ENCODE results near the gene LHX3.

The LHX3 gene

DNA sequence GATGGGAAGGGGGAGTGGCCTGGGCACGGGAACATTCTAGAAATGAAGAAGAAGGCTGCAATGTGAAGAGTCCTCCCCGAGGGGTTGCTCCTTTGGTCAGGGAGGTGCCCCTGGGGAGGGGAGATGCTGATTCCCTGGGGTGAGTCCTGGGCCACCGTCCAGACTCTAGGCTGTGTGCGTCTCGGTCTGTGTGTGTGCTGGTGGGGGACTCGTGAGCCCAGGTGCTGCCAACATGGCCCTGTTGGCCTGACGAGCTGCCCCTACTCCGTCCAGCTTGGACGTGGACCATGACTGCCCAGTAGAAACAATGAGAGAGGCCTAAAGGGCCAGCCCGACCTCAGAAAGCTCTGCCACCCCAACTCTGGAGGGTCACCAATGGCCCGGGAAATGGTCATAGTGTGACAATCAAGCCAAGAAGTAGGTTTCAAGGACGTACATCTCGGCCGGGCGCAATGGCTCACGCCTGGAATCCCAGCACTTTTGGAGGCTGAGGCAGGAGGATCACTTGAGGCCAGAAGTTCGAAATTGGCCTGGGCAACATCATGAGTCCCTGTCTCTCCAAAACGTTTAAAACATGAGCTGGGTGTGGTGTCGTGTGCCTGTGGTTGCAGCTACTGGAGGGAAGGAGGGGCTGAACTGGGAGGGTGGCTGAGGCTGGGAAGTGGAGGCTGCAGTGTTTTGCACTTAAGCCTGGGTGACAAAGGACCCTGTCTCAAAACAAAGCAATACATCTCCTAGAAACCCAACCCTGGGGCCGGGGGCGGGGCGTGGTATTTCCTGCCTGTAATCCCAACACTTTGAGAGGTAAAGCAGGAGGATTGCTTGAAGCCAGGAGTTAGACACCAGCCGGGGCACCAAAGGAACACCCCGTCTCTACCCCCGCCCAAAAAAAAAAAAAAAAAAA is 17.0 kb downstream of the LHX3 start:
- no peak for DNase-seq
- no peaks in the 10 kb centered on the region for H3K9me3 Mint-ChIP-seq
- peaks cover 82% of the 10 kb centered on the region for H3K27me3 Mint-ChIP-seq (ENCODE audit: low read depth, poor library complexity)
- H3K36me3 Mint-ChIP-seq (ENCODE audit: low read depth): no peaks in the 10 kb centered on the region
- TF ChIP-seq, protein P1, sequence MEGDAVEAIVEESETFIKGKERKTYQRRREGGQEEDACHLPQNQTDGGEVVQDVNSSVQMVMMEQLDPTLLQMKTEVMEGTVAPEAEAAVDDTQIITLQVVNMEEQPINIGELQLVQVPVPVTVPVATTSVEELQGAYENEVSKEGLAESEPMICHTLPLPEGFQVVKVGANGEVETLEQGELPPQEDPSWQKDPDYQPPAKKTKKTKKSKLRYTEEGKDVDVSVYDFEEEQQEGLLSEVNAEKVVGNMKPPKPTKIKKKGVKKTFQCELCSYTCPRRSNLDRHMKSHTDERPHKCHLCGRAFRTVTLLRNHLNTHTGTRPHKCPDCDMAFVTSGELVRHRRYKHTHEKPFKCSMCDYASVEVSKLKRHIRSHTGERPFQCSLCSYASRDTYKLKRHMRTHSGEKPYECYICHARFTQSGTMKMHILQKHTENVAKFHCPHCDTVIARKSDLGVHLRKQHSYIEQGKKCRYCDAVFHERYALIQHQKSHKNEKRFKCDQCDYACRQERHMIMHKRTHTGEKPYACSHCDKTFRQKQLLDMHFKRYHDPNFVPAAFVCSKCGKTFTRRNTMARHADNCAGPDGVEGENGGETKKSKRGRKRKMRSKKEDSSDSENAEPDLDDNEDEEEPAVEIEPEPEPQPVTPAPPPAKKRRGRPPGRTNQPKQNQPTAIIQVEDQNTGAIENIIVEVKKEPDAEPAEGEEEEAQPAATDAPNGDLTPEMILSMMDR (IDR thresholded peaks at IDR 0.05): no peak
- H3K4me1 Mint-ChIP-seq: peaks cover 24% of the 10 kb centered on the region
- H3K4me3 Mint-ChIP-seq: no peak overlapping the region
- H3K27ac Mint-ChIP-seq: no peak overlapping the region

DNA sequence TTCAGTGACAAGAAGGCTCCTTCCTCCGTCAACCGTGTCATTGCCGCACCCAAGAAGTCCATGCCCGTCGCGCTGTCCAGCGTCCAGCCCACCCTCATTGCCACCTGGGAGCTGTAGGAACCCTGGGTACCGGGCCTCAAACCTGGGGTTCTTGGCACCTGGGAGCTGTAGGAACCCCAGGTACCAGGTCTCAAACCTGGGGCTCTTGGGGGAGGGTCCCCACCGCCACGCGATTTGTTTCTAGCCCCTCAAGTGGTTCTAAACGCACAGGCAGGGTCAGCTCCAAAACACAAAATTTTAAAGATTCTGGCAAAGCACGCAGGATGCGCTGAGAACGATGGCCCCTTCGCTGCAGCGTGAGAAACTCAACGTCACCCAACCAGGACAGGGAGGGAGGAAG is 17.7 kb downstream of the LHX3 start:
- no peak for DNase-seq
- Mint-ChIP-seq H3K4me1 (peaks cover 24% of the 10 kb centered on the region), H3K27me3 (ENCODE audit: low read depth, poor library complexity) (peaks cover 79% of the 10 kb centered on the region), H3K27ac (no peak overlapping the region), H3K36me3 (ENCODE audit: low read depth) (no peaks in the 10 kb centered on the region), H3K9me3 (no peaks in the 10 kb centered on the region), H3K4me3 (no peak overlapping the region)
- TF ChIP-seq, protein P1 (IDR thresholded peaks at IDR 0.05): no peak

DNA sequence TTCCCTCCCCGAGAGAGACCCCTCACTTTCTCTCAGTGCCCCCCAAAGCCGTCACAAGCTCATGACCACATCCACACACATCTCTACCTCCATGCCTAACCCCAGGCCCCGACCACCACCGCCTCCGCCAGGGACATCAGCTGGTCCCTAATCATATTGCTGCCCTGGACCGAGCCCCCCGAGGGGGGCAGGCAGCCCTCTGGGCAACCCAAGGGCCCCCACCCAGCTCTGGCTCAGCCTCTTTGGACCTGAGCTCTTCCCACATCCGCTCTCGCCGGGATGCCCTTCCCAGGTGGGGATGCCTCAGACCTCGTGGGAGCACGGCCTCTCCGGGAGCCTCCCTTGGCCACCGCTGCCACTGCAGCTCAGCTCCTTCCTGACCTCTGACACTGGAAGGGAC is 18.5 kb downstream of the LHX3 start:
- Mint-ChIP-seq H3K36me3 (ENCODE audit: low read depth) (no peaks in the 10 kb centered on the region), H3K4me3 (no peak overlapping the region), H3K4me1 (peaks cover 24% of the 10 kb centered on the region), H3K9me3 (no peaks in the 10 kb centered on the region), H3K27me3 (ENCODE audit: low read depth, poor library complexity) (peaks cover 74% of the 10 kb centered on the region), H3K27ac (no peak overlapping the region)
- TF ChIP-seq, protein P1 (IDR thresholded peaks at IDR 0.05): no peak
- no peak for DNase-seq

DNA sequence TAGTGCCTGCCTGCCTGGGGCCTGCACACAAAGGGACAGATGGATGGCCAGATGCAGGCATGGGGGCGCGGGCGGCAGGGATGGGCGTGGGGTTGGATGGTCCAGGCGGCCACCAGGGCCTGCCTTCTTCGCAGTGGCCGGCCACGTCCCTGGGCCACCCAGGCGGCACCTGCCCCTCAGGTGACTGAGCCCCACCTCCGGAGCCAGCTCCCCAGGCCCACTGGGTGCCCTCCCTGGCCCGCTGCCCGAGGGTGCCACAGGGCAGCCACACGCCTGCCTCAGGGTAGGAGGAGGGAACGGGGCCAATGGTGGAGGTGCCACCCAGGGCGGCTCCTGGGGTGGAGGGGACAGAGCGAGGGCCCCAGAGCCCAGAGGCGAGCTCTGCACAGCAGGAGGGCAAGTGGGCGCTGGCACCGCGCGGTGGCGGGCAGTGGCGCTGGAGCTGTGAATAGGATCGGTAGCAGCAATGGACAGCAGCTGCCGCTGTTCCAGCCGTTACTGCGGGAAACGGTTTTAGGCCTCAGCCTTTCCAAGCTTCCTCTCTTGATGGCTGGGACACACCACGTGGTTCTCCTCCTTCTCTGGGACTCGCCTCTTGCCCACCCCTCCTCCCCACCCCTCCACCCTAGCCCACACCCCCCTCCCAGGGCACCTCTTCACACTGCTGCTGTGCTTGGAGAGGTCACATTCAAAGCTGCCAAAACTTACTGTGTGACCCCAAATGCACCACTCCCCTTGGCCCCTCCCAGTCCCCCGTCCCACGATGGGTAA is 19.1 kb downstream of the LHX3 start:
- H3K9me3 Mint-ChIP-seq: no peaks in the 10 kb centered on the region

DNA sequence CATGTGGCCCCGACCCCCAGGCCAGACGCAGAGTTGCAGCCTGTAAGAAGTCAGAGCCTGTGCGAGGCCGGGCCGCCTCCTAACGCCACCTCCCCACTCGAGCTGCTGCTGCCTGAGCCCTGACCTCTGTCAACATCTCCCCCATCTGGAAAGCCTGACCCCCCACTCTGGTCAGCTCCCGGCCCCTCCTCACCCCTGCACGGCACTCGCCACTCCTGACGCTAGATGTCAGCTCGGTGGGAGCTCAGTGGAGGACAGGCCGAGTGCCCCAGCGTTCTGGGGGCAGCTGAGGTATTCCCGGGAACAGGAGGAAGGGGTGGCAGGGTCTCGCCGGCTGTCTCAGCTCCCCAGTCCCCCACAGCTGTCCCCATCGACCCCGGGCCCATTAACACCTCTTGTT is 19.9 kb downstream of the LHX3 start:
- Mint-ChIP-seq H3K27me3 (ENCODE audit: low read depth, poor library complexity) (peaks cover 70% of the 10 kb centered on the region), H3K27ac (no peak overlapping the region)

More for the DNA sequence above, 19.1 kb downstream of the LHX3 start:
- peaks cover 24% of the 10 kb centered on the region for H3K4me1 Mint-ChIP-seq
- DNase-seq: no peak
- TF ChIP-seq, protein P1 (IDR thresholded peaks at IDR 0.05): no peak
- H3K36me3 Mint-ChIP-seq (ENCODE audit: low read depth): no peaks in the 10 kb centered on the region
- H3K4me3 Mint-ChIP-seq: no peak overlapping the region
- peaks cover 74% of the 10 kb centered on the region for H3K27me3 Mint-ChIP-seq (ENCODE audit: low read depth, poor library complexity)
- H3K27ac Mint-ChIP-seq: no peak overlapping the region

More for the DNA sequence above, 19.9 kb downstream of the LHX3 start:
- TF ChIP-seq, protein P1 (IDR thresholded peaks at IDR 0.05): no peak
- Mint-ChIP-seq H3K4me1 (peaks cover 27% of the 10 kb centered on the region), H3K36me3 (ENCODE audit: low read depth) (no peaks in the 10 kb centered on the region), H3K4me3 (no peak overlapping the region), H3K9me3 (no peaks in the 10 kb centered on the region)
- no peak for DNase-seq
